HepG2 (cell line): Measurements from ENCODE around the gene CNNM4. TPM values are rescaled to one million over a fixed set of nuclear protein-coding genes. Genes with fewer than 3 reads are reported as not detected.

ENCODE experiments used
- ARNT ChIP-seq: fragments of 450-650 bp; IDR thresholded peaks from 2 replicates; pipeline ENCODE4 v1.6.1; 2017
- ATAD3A ChIP-seq: sonication (generic); formaldehyde crosslinking; IDR thresholded peaks from 2 replicates; pipeline ENCODE4 v1.4.0; 2020; ENCODE audit warnings: missing genetic modification reagents
- CBX1 ChIP-seq: IDR thresholded peaks from one replicate; pipeline ENCODE4 v1.6.1; 2016; ENCODE audit warnings: antibody characterized with exemption, low read depth
- CTCF ChIP-seq: sonication (generic); formaldehyde crosslinking; IDR thresholded peaks from 2 replicates; pipeline ENCODE4 v1.5.0; 2020; ENCODE audit warnings: mild to moderate bottlenecking, missing genetic modification reagents, moderate library complexity
- E2F2 ChIP-seq: sonication (generic); formaldehyde crosslinking; IDR thresholded peaks from 2 replicates; pipeline ENCODE4 v1.4.0; 2020; ENCODE audit warnings: missing genetic modification reagents, borderline replicate concordance
- EZH2 ChIP-seq: conservative IDR thresholded peaks from 2 replicates; pipeline ENCODE4 v1.6.1; 2012; ENCODE audit warnings: mild to moderate bottlenecking, low read depth, low read length, moderate library complexity
- GFI1 ChIP-seq: sonication (generic); formaldehyde crosslinking; IDR thresholded peaks from 2 replicates; pipeline ENCODE4 v1.5.0; 2020; ENCODE audit warnings: missing genetic modification reagents, mild to moderate bottlenecking, borderline replicate concordance
- HOXA5 ChIP-seq: sonication (generic); formaldehyde crosslinking; IDR thresholded peaks from 2 replicates; pipeline ENCODE4 v1.4.0; 2020; ENCODE audit warnings: missing genetic modification reagents
- KDM1A ChIP-seq: IDR thresholded peaks from 2 replicates; pipeline ENCODE4 v1.6.1; 2016; ENCODE audit warnings: missing compliant biosample characterization
- MAFK ChIP-seq, 2 experiments: IDR thresholded peaks in 1 of 2; conservative IDR thresholded peaks in 1 of 2; 2 replicates each; pipeline ENCODE4 v1.6.1; 2011; ENCODE audit warnings: improper control_type of control experiment in 2 of 2, low read length in 2 of 2
- TIGD3 ChIP-seq: sonication (generic); formaldehyde crosslinking; IDR thresholded peaks from 2 replicates; pipeline ENCODE4 v1.5.1; 2020; ENCODE audit warnings: mild to moderate bottlenecking, missing genetic modification reagents, borderline replicate concordance
- ZFX ChIP-seq: sonication (generic); formaldehyde crosslinking; IDR thresholded peaks from 2 replicates; pipeline ENCODE4 v1.4.0; 2020; ENCODE audit warnings: mild to moderate bottlenecking, low read depth, missing genetic modification reagents, moderate library complexity
- ZNF124 ChIP-seq: sonication (generic); formaldehyde crosslinking; IDR thresholded peaks from 2 replicates; pipeline ENCODE4 v1.4.0; 2020; ENCODE audit warnings: missing genetic modification reagents
- ZNF432 ChIP-seq: sonication (generic); formaldehyde crosslinking; IDR thresholded peaks from 2 replicates; pipeline ENCODE4 v1.5.0; 2020; ENCODE audit warnings: missing genetic modification reagents, mild to moderate bottlenecking, borderline replicate concordance
- ZNF709 ChIP-seq: sonication (generic); formaldehyde crosslinking; IDR thresholded peaks from 2 replicates; pipeline ENCODE4 v1.5.0; 2020; ENCODE audit warnings: mild to moderate bottlenecking, missing genetic modification reagents
- ZSCAN29 ChIP-seq: sonication (generic); formaldehyde crosslinking; conservative IDR thresholded peaks from 2 replicates; pipeline ENCODE4 v1.4.0; 2020; ENCODE audit warnings: mild to moderate bottlenecking, missing genetic modification reagents
- polyA plus RNA-seq, 8 experiments: library from polyadenylated mRNA; depleted of rRNA in 3 of 8; stranded (reverse) in 7 of 8; unstranded in 1 of 8; fragments of >200 nt; fragmentation: Illumina TruSeq in 4 of 8; extraction: Trizol in 4 of 8; gene quantifications; 2 replicates each; pipeline versions ENCODE4 v1.2.1 to v1.2.3, GENCODE V29; 2011 to 2016; ENCODE audit warnings: low read depth in 4 of 8, missing spikeins in 1 of 8, mixed read lengths in 1 of 8; ENCODE audit not compliant: insufficient read depth in 1 of 8
- total RNA-seq, 5 experiments: library from RNA; depleted of rRNA; stranded (reverse); fragments of >200 nt; fragmentation: Illumina TruSeq; extraction: Trizol; gene quantifications; 2 replicates each; pipeline ENCODE4 v1.2.3, GENCODE V29; 2016; ENCODE audit warnings: low read depth in 1 of 5
- TF ChIP-seq, protein P1 (sequence below): sonication (generic); formaldehyde crosslinking; IDR thresholded peaks from 2 replicates; pipeline ENCODE4 v1.8.0; 2022; ENCODE audit warnings: missing genetic modification reagents, mild to moderate bottlenecking, borderline replicate concordance
- TF ChIP-seq, protein P2 (sequence below): sonication (generic); formaldehyde crosslinking; conservative IDR thresholded peaks from 2 replicates; pipeline ENCODE4 v1.8.0; 2022; ENCODE audit warnings: low read depth, missing genetic modification reagents
- TF ChIP-seq, protein P3 (sequence below): sonication (generic); formaldehyde crosslinking; conservative IDR thresholded peaks from 2 replicates; pipeline ENCODE4 v1.5.0; 2020; ENCODE audit warnings: missing genetic modification reagents

Gene CNNM4
- total and polyA plus RNA-seq, 2 of the 13 experiments (the other 11 are each of a cell fraction or from before 2014, with no cell fraction given), result 5.9 to 8.4 TPM

DNA sequence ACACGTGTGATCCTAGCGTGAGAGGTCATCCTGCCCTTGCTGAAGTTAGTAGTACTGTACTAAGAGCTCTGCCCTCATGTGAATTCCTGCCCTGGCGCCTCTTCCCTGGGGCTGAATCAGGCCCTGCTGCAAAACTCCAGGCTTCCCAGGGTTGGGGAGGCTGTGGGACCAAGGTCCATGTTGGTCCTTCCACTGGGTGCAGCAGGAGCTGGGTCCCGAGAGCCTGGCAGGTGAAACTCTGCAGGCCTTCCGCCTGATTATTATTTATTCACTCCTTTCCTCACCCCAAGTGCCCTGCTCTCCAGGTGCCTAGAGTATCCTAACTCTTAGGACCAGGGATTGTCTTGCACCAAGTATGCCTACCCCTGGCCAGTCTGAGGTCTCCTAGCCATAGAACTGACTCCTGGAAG lies 50.1 kb downstream of the CNNM4 start (continued):
- TF ChIP-seq, protein P1, sequence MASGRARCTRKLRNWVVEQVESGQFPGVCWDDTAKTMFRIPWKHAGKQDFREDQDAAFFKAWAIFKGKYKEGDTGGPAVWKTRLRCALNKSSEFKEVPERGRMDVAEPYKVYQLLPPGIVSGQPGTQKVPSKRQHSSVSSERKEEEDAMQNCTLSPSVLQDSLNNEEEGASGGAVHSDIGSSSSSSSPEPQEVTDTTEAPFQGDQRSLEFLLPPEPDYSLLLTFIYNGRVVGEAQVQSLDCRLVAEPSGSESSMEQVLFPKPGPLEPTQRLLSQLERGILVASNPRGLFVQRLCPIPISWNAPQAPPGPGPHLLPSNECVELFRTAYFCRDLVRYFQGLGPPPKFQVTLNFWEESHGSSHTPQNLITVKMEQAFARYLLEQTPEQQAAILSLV, result no peak
- TF ChIP-seq E2F2 (no peak), ZSCAN29 (CRISPR knock-in tag) (peak; percentile 47; the same call in 1 of the 2 replicates), GFI1 (CRISPR knock-in tag) (no peak), ZNF124 (CRISPR knock-in tag) (no peak), ZFX (CRISPR knock-in tag) (peak; percentile 86), ZNF709 (no peak), CTCF (peak; percentile 34; the same call in 1 of the 2 replicates), HOXA5 (CRISPR knock-in tag) (no peak), ARNT (no peak), KDM1A (CRISPR knock-in tag) (no peak), CBX1 (no peak), ZNF432 (CRISPR knock-in tag) (0 out of 2 replicates have a peak, but pooled peaks have one; percentile 42), EZH2 (no peak), ATAD3A (CRISPR knock-in tag) (no peak), TIGD3 (CRISPR knock-in tag) (no peak), MAFK (conservative IDR thresholded peaks at IDR 0.05 in 1 of 2, IDR thresholded peaks at IDR 0.05 in 1 of 2; ENCODE audit: low read length in 2 of 2) (no peak)
- TF ChIP-seq, protein P2, sequence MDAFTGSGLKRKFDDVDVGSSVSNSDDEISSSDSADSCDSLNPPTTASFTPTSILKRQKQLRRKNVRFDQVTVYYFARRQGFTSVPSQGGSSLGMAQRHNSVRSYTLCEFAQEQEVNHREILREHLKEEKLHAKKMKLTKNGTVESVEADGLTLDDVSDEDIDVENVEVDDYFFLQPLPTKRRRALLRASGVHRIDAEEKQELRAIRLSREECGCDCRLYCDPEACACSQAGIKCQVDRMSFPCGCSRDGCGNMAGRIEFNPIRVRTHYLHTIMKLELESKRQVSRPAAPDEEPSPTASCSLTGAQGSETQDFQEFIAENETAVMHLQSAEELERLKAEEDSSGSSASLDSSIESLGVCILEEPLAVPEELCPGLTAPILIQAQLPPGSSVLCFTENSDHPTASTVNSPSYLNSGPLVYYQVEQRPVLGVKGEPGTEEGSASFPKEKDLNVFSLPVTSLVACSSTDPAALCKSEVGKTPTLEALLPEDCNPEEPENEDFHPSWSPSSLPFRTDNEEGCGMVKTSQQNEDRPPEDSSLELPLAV (CRISPR knock-in tag), result no peak
- TF ChIP-seq, protein P3, sequence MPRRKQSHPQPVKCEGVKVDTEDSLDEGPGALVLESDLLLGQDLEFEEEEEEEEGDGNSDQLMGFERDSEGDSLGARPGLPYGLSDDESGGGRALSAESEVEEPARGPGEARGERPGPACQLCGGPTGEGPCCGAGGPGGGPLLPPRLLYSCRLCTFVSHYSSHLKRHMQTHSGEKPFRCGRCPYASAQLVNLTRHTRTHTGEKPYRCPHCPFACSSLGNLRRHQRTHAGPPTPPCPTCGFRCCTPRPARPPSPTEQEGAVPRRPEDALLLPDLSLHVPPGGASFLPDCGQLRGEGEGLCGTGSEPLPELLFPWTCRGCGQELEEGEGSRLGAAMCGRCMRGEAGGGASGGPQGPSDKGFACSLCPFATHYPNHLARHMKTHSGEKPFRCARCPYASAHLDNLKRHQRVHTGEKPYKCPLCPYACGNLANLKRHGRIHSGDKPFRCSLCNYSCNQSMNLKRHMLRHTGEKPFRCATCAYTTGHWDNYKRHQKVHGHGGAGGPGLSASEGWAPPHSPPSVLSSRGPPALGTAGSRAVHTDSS (CRISPR knock-in tag), result no peak
